ENCODE measurements around the gene ZNF70.

Gene ZNF70

GRCh38 chr22:23695141-23695540 is 55.8 kb downstream of the ZNF70 start:
- Mint-ChIP-seq H3K4me3 (no peak overlapping the region), H3K9me3 (no peaks in the 10 kb centered on the region), H3K36me3 (ENCODE audit: low read depth) (peaks cover 85% of the 10 kb centered on the region), H3K27ac (no peak overlapping the region), H3K4me1 (ENCODE audit: low read depth) (peaks cover 40% of the 10 kb centered on the region), H3K27me3 (no peaks in the 10 kb centered on the region)
- intact Hi-C loops (cut with micrococcal nuclease), result no loop called here

GRCh38 chr22:23693979-23694680 is 56.8 kb downstream of the ZNF70 start:
- no peaks in the 10 kb centered on the region for H3K27me3 Mint-ChIP-seq
- peaks cover 40% of the 10 kb centered on the region for H3K4me1 Mint-ChIP-seq (ENCODE audit: low read depth)
- no peaks in the 10 kb centered on the region for H3K9me3 Mint-ChIP-seq
- H3K4me3 Mint-ChIP-seq, result no peak overlapping the region
- intact Hi-C loops (cut with micrococcal nuclease), result no loop called here
- peaks cover 86% of the 10 kb centered on the region for H3K36me3 Mint-ChIP-seq (ENCODE audit: low read depth)
- no peak overlapping the region for H3K27ac Mint-ChIP-seq

- Mint-ChIP-seq H3K4me1 (ENCODE audit: low read depth) (peaks cover 30% of the 10 kb centered on the region), H3K27ac (no peak overlapping the region), H3K36me3 (ENCODE audit: low read depth) (peaks cover 87% of the 10 kb centered on the region), H3K4me3 (no peak overlapping the region), H3K27me3 (no peaks in the 10 kb centered on the region), H3K9me3 (no peaks in the 10 kb centered on the region)
- intact Hi-C loops (cut with micrococcal nuclease), result no loop called here
Observed at GRCh38 chr22:23692598-23693291, 58.2 kb downstream of the ZNF70 start.

GRCh38 chr22:23691748-23692423 is 59.0 kb downstream of the ZNF70 start:
- intact Hi-C loops (cut with micrococcal nuclease), result no loop called here
- Mint-ChIP-seq H3K4me1 (ENCODE audit: low read depth) (peaks cover 22% of the 10 kb centered on the region), H3K9me3 (no peaks in the 10 kb centered on the region), H3K27me3 (no peaks in the 10 kb centered on the region), H3K27ac (no peak overlapping the region), H3K4me3 (no peak overlapping the region), H3K36me3 (ENCODE audit: low read depth) (peaks cover 87% of the 10 kb centered on the region)

GRCh38 chr22:23690713-23691112 is 60.2 kb downstream of the ZNF70 start, which contains the start of gene RGL4:
Gene RGL4 (plus strand): TSS chr22:23691013. CDS start chr22:23692031, 1,018 bp downstream.
- no peak within 1 kb of the TSS for H3K4me3 Mint-ChIP-seq
- no peak within 1 kb of the TSS for H3K27ac Mint-ChIP-seq
- intact Hi-C loops (cut with micrococcal nuclease), result no loop called here
- no peaks in the 10 kb centered on the region for H3K9me3 Mint-ChIP-seq
- H3K27me3 Mint-ChIP-seq, result no peaks in the 10 kb centered on the region
- H3K36me3 Mint-ChIP-seq (ENCODE audit: low read depth), result peaks cover 76% of the 10 kb centered on the region
- peaks cover 10% of the 10 kb centered on the region for H3K4me1 Mint-ChIP-seq (ENCODE audit: low read depth)

GRCh38 chr22:23689414-23689813 is 61.5 kb downstream of the ZNF70 start:
- no peaks in the 10 kb centered on the region for H3K27me3 Mint-ChIP-seq
- H3K27ac Mint-ChIP-seq, result no peak overlapping the region
- H3K36me3 Mint-ChIP-seq (ENCODE audit: low read depth), result peaks cover 74% of the 10 kb centered on the region
- intact Hi-C loops (cut with micrococcal nuclease), result no loop called here
- H3K4me1 Mint-ChIP-seq (ENCODE audit: low read depth), result no peaks in the 10 kb centered on the region
- no peak overlapping the region for H3K4me3 Mint-ChIP-seq
- H3K9me3 Mint-ChIP-seq, result no peaks in the 10 kb centered on the region

Data from dendritic cell treated with granulocyte-macrophage colony-stimulating factor and Interleukin-4, amounts not matched to agents 40 ng/mL and 50 ng/mL, for 4 days (primary cell).